Measurements from ENCODE around the gene NAA20.

NAA20 gene

GRCh38 chr20:20076297-20077065 is 59.3 kb downstream of the NAA20 start:
- no peak for DNase-seq

GRCh38 chr20:20078041-20078440 is 60.9 kb downstream of the NAA20 start:
- no peak for DNase-seq

GRCh38 chr20:20079102-20079784 is 62.1 kb downstream of the NAA20 start:
- DNase-seq: no peak
